Tibial nerve (tissue), 4 donors: ENCODE results near the gene RCSD1.

Experiments
- EP300 ChIP-seq, 2 donors: sonication (generic); formaldehyde crosslinking; IDR thresholded peaks; one replicate each; pipeline ENCODE4 v1.6.1; 2017; ENCODE audit warnings: antibody characterized with exemption in 2 of 2, mild to moderate bottlenecking in 1 of 2
- POLR2A ChIP-seq, 2 donors: fragments of 450-650 bp; IDR thresholded peaks; one replicate each; pipeline ENCODE4 v1.6.1; 2017; ENCODE audit warnings: antibody characterized with exemption in 2 of 2, mild to moderate bottlenecking in 2 of 2, moderate library complexity in 2 of 2
- TF ChIP-seq, protein P1 (sequence below), 5 experiments: fragments of 200-600 bp in 3 of 5; fragments of 450-650 bp in 2 of 5; sonication (generic) in 3 of 5; IDR thresholded peaks; one replicate each; pipeline ENCODE4 v1.5.1; 2016 to 2019; ENCODE audit warnings: antibody characterized with exemption in 5 of 5, mild to moderate bottlenecking in 3 of 5, moderate library complexity in 2 of 5

DNA sequence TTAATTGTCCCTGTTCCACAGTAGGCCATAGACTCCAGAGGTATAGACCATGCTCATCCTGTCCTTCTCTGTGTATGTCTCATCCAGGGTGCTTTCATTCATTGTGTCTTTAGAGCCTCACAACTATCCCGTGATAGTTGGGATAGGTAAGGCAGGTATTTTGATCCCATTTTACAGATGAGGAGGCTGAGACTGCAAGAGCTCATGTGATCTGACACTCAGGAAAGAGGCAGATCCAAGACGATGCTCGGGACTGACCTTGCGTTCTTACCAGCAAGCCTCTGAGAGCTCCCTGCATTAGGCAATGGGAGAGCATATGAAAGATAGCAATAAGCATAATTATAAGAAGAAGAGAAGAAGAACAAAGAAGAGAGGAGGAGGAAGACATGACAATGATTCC is 42.8 kb downstream of the RCSD1 start:
- TF ChIP-seq, protein P1, sequence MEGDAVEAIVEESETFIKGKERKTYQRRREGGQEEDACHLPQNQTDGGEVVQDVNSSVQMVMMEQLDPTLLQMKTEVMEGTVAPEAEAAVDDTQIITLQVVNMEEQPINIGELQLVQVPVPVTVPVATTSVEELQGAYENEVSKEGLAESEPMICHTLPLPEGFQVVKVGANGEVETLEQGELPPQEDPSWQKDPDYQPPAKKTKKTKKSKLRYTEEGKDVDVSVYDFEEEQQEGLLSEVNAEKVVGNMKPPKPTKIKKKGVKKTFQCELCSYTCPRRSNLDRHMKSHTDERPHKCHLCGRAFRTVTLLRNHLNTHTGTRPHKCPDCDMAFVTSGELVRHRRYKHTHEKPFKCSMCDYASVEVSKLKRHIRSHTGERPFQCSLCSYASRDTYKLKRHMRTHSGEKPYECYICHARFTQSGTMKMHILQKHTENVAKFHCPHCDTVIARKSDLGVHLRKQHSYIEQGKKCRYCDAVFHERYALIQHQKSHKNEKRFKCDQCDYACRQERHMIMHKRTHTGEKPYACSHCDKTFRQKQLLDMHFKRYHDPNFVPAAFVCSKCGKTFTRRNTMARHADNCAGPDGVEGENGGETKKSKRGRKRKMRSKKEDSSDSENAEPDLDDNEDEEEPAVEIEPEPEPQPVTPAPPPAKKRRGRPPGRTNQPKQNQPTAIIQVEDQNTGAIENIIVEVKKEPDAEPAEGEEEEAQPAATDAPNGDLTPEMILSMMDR (IDR thresholded peaks at IDR 0.05): no peak
- no peak for TF ChIP-seq EP300 (IDR thresholded peaks at IDR 0.05)
- no peak for TF ChIP-seq POLR2A (IDR thresholded peaks at IDR 0.05)
